Heart left ventricle (tissue), 13 donors: ENCODE data around the gene KIRREL1.

Experiments
- POLR2A ChIP-seq, 2 donors: fragments of 450-650 bp; IDR thresholded peaks; one replicate each; pipeline ENCODE4 v1.6.1; 2017; ENCODE audit warnings: antibody characterized with exemption in 2 of 2, mild to moderate bottlenecking in 2 of 2, moderate library complexity in 2 of 2
- TF ChIP-seq, protein P1 (sequence below), 12 donors: fragments of 200-600 bp; sonication (generic) in 4 of 12; IDR thresholded peaks; one replicate each; pipeline versions ENCODE4 v1.5.0 to v1.8.0; 2018 to 2022; ENCODE audit warnings: antibody characterized with exemption in 12 of 12, mild to moderate bottlenecking in 5 of 12
- donor health status: ischemic (EF 13 %, LVEDD 7.1; RV severe dilation, severe dysfunction).
- donor health status: DM: no; HTN: yes; CAD: no.
- donor health status: DM: no; HTN: no; CAD: no.
- donor health status: ischemic (EF 25% LVEDD 6.9; RV normal size, moderate dysfunction).
- donor health status: ischemic (EF 25% LVEDD 5.7; RV mildly dilated, moderate dysfunction).
- donor health status: ischemic (EF 35%, LVEDD 5.7; RV mildly dilated, moderate dysfunction).
- donor health status: nonischemic (EF 11% LVEDD 7.7; RV severe dilation, severe dysfunction).
- donor health status: DM: yes; HTN: yes; CAD: no.
- donor health status: PGD.
- donor health status: ischemic (EF 29% LVEDD 5.4; RV normal size, mild dysfunction).
- donor health status: nonischemic (EF 23%, LVEDD 6.1; RV moderate dilation, normal function).

DNA sequence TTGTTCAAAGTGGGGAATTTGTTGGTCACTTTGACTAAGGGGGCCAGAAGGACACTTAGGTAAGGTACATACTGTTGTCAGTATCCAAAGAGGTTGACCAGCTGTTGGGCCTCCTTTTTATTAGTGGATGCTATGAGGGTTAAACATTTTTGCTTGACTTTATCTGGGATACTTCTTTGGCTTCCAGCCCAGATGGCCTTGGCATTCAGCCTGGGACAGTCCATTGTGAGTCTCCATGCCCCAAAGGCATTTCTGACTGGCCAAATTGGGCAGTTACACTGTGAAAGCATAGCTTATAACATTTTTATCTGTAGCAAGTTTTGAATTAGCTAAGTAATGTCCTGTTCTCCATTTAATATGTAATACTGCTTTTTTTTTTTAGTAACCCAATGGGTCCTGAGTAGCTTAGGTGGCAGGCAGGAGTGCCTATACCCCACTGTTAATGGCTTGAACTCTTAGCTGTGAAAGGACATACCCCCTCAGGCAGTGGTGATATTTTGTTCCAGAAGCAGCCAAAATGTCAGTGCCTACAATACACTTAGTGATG is 151.8 kb downstream of the KIRREL1 start:
- TF ChIP-seq, protein P1, sequence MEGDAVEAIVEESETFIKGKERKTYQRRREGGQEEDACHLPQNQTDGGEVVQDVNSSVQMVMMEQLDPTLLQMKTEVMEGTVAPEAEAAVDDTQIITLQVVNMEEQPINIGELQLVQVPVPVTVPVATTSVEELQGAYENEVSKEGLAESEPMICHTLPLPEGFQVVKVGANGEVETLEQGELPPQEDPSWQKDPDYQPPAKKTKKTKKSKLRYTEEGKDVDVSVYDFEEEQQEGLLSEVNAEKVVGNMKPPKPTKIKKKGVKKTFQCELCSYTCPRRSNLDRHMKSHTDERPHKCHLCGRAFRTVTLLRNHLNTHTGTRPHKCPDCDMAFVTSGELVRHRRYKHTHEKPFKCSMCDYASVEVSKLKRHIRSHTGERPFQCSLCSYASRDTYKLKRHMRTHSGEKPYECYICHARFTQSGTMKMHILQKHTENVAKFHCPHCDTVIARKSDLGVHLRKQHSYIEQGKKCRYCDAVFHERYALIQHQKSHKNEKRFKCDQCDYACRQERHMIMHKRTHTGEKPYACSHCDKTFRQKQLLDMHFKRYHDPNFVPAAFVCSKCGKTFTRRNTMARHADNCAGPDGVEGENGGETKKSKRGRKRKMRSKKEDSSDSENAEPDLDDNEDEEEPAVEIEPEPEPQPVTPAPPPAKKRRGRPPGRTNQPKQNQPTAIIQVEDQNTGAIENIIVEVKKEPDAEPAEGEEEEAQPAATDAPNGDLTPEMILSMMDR (IDR thresholded peaks at IDR 0.05), result no peak
- TF ChIP-seq POLR2A (IDR thresholded peaks at IDR 0.05), result no peak
